Urothelium cell line (cell line): Measurements from ENCODE around the gene LIPE.

ENCODE experiments used
- DNase-seq: peaks from one replicate; pipeline ENCODE4 v3.0.0; 2011; ENCODE audit warnings: low spot score, mixed read lengths
- FAIRE-seq: peaks from 2 replicates; lab custom pipeline; 2011; peaks lifted over from hg19 to GRCh38; lab: Jason Lieb, UNC

LIPE gene

GRCh38 chr19:42357290-42357689, 69.9 kb downstream of the LIPE start:
- FAIRE-seq = no peak
- no peak for DNase-seq

GRCh38 chr19:42356686-42357085, 70.5 kb downstream of the LIPE start:
- no peak for DNase-seq
- FAIRE-seq = no peak

- FAIRE-seq = no peak
Observed at GRCh38 chr19:42355896-42356295, 71.3 kb downstream of the LIPE start.

GRCh38 chr19:42353341-42354015, 73.7 kb downstream of the LIPE start:
- no peak for FAIRE-seq
- no peak for DNase-seq

More at GRCh38 chr19:42355896-42356295, 71.3 kb downstream of the LIPE start:
- DNase-seq = no peak

- DNase-seq (no peak), FAIRE-seq (no peak)
Observed at GRCh38 chr19:42352301-42353259, 74.6 kb downstream of the LIPE start.
